HCT116 (cell line): ENCODE data around the gene MAGEC1. TPM values are rescaled to one million over a fixed set of nuclear protein-coding genes. Genes with fewer than 3 reads are reported as not detected.

ENCODE experiments used
- ATAC-seq: fragments of 200-7000 bp; cut with Tn5 transposase; 2 replicates; pipeline ENCODE4 v1.9.1; 2020; ENCODE audit warnings: mild to moderate bottlenecking, moderate library complexity
- BruUV-seq: library from RNA; stranded (reverse); fragments of 400-500 nt; replicated peaks from 2 replicates; lab custom pipeline; 2021; lab: Mats Ljungman, UMichigan
- CTCF ChIA-PET: fragments of 300-600 bp; sonication (Branson Sonifier 250); formaldehyde crosslinking; loops from one replicate; lab custom pipeline; 2021; ENCODE audit warnings: antibody characterized with exemption; lab: Charles Lee
- POLR2A ChIA-PET: fragments of 300-600, 350-600 bp; sonication (Branson Sonifier 250); formaldehyde crosslinking; loops from one replicate; lab custom pipeline; 2021; ENCODE audit warnings: antibody characterized with exemption; lab: Charles Lee
- RAD21 ChIA-PET, 2 experiments: fragments of 300-600 bp; sonication (Branson Sonifier 250); formaldehyde crosslinking; loops; one replicate each; lab custom pipeline; 2023; ENCODE audit warnings: low total read pairs in 2 of 2; ENCODE audit not compliant: uncharacterized antibody in 2 of 2, unreplicated experiment in 2 of 2, low non-redundant PET in 1 of 2; lab: Charles Lee
- DNase-seq: peaks from one replicate; pipeline ENCODE4 v3.0.0-alpha.2; 2010; ENCODE audit warnings: low read depth, low spot score
- H2AFZ ChIP-seq: fragments of 200-600 bp; shearing (Covaris generic), sonication (generic); 2 replicates; pipeline ENCODE4 v1.6.1; 2017; ENCODE audit warnings: low read depth, mixed run types, mixed read lengths, antibody characterized with exemption, low read length; ENCODE audit not compliant: poor library complexity, severe bottlenecking
- H3K27ac ChIP-seq: 2 replicates; pipeline ENCODE4 v1.5.1; 2012; ENCODE audit warnings: low read depth, low read length
- H3K27me3 ChIP-seq: fragments of 200-600 bp; sonication (generic); 2 replicates; pipeline ENCODE4 v1.6.1; 2016; ENCODE audit warnings: mixed run types, low read length, mixed read lengths; ENCODE audit not compliant: insufficient read depth
- H3K36me3 ChIP-seq, 2 experiments: fragments of 200-500 bp in 1 of 2; fragments of 200-600 bp in 1 of 2; sonication (Bioruptor generic) in 1 of 2; sonication (generic) in 1 of 2; 2 replicates each; pipeline versions ENCODE4 v1.5.1 to v1.6.1; 2014 to 2016; ENCODE audit warnings: low read length in 2 of 2, inconsistent platforms in 1 of 2, mixed read lengths in 1 of 2, mixed run types in 1 of 2; ENCODE audit not compliant: insufficient read depth in 2 of 2, control insufficient read depth in 1 of 2
- H3K4me1 ChIP-seq, 2 experiments: fragments of 200-600 bp in 1 of 2; sonication (generic) in 1 of 2; 2 replicates each; pipeline versions ENCODE4 v1.5.1 to v1.6.1; 2012 to 2017; ENCODE audit warnings: low read length in 2 of 2, inconsistent platforms in 1 of 2, mild to moderate bottlenecking in 1 of 2, mixed read lengths in 1 of 2, mixed run types in 1 of 2, moderate library complexity in 1 of 2; ENCODE audit not compliant: insufficient read depth in 2 of 2, control insufficient read depth in 1 of 2
- H3K4me2 ChIP-seq: fragments of 200-600 bp; sonication (generic); 2 replicates; pipeline ENCODE4 v1.6.1; 2017; ENCODE audit warnings: mixed run types, low read length, mixed read lengths
- H3K4me3 ChIP-seq, 2 experiments: fragments of 200-600 bp in 1 of 2; sonication (generic) in 1 of 2; replicated peaks in 1 of 2; 2 replicates each; pipeline ENCODE4 v1.5.1; 2011 to 2016; ENCODE audit warnings: low read length in 2 of 2, control low read depth in 1 of 2, low read depth in 1 of 2, mild to moderate bottlenecking in 1 of 2, mixed read lengths in 1 of 2, mixed run types in 1 of 2
- H3K79me2 ChIP-seq: fragments of 200-600 bp; sonication (generic); 2 replicates; pipeline ENCODE4 v1.6.1; 2017; ENCODE audit warnings: mild to moderate bottlenecking, mixed run types, low read length, moderate library complexity, mixed read lengths; ENCODE audit not compliant: insufficient read depth
- H3K9ac ChIP-seq: fragments of 200-600 bp; sonication (generic); 2 replicates; pipeline ENCODE4 v1.6.1; 2016; ENCODE audit warnings: low read length, mixed read lengths
- H3K9me2 ChIP-seq: fragments of 200-600 bp; sonication (generic), shearing (Covaris generic); 2 replicates; pipeline ENCODE4 v1.6.1; 2017; ENCODE audit warnings: mixed run types, mild to moderate bottlenecking, moderate library complexity; ENCODE audit not compliant: insufficient read depth
- H3K9me3 ChIP-seq, 2 experiments: fragments of 200-500 bp in 1 of 2; fragments of 200-600 bp in 1 of 2; sonication (Bioruptor generic) in 1 of 2; sonication (generic) in 1 of 2; 2 replicates each; pipeline ENCODE4 v1.6.1; 2014 to 2017; ENCODE audit warnings: low read length in 2 of 2, mixed read lengths in 2 of 2, inconsistent platforms in 1 of 2, low read depth in 1 of 2, mild to moderate bottlenecking in 1 of 2, mixed run types in 1 of 2, moderate library complexity in 1 of 2; ENCODE audit not compliant: control insufficient read depth in 1 of 2, insufficient read depth in 1 of 2
- H4K20me1 ChIP-seq: fragments of 200-600 bp; sonication (generic), shearing (Covaris generic); 2 replicates; pipeline ENCODE4 v1.6.1; 2017; ENCODE audit warnings: mixed run types, mild to moderate bottlenecking, moderate library complexity; ENCODE audit not compliant: insufficient read depth
- CBX3 ChIP-seq: IDR thresholded peaks from 2 replicates; pipeline ENCODE4 v1.6.1; 2012; ENCODE audit warnings: low read depth
- CEBPB ChIP-seq: IDR thresholded peaks from 2 replicates; pipeline ENCODE4 v1.6.1; 2012; ENCODE audit warnings: low read depth
- EZH2 ChIP-seq: fragments of 200-600 bp; sonication (generic); IDR thresholded peaks from 2 replicates; pipeline ENCODE4 v1.6.1; 2017; ENCODE audit warnings: antibody characterized with exemption, mixed run types
- FOSL1 ChIP-seq: IDR thresholded peaks from 2 replicates; pipeline ENCODE4 v1.6.1; 2012; ENCODE audit warnings: low read depth
- POLR2A ChIP-seq: IDR thresholded peaks from 2 replicates; pipeline ENCODE4 v1.7.0; 2011; ENCODE audit warnings: borderline replicate concordance; ENCODE audit not compliant: insufficient read depth, insufficient read length; ENCODE audit errors: extremely low read depth
- POLR2AphosphoS5 ChIP-seq: IDR thresholded peaks from 2 replicates; pipeline ENCODE4 v1.6.1; 2011; ENCODE audit warnings: mild to moderate bottlenecking, low read depth, low read length, moderate library complexity
- SRF ChIP-seq: IDR thresholded peaks from 2 replicates; pipeline ENCODE4 v1.6.1; 2012; ENCODE audit warnings: low read depth
- TCF7L2 ChIP-seq: IDR thresholded peaks from 2 replicates; pipeline ENCODE4 v1.7.0; 2011; ENCODE audit warnings: borderline replicate concordance, inconsistent platforms; ENCODE audit not compliant: insufficient read depth, insufficient read length; ENCODE audit errors: extremely low read depth
- ZBTB33 ChIP-seq: IDR thresholded peaks from 2 replicates; pipeline ENCODE4 v1.6.1; 2011; ENCODE audit warnings: mild to moderate bottlenecking, low read length, moderate library complexity; ENCODE audit not compliant: insufficient replicate concordance; ENCODE audit errors: extremely low read depth
- ZFX ChIP-seq: fragments of 450-650 bp; IDR thresholded peaks from 2 replicates; pipeline ENCODE4 v1.6.1; 2017
- intact Hi-C: fragments of 100-400 bp; cut with micrococcal nuclease; formaldehyde crosslinking; loops from 2 replicates; pipeline ENCODE4 v1.10.0; 2022
- total RNA-seq: library from RNA; stranded (reverse); gene quantifications from one replicate; pipeline ENCODE4 v1.2.1, GENCODE V29; 2021; ENCODE audit not compliant: unreplicated experiment
- TF ChIP-seq, protein P1 (sequence below), 3 experiments: fragments of 200-600 bp in 1 of 3; sonication (generic) in 1 of 3; IDR thresholded peaks in 2 of 3; conservative IDR thresholded peaks in 1 of 3; 2 replicates each; pipeline ENCODE4 v1.5.1; 2012 to 2017; ENCODE audit warnings: low read depth in 2 of 3, low read length in 2 of 3, antibody characterized with exemption in 1 of 3, borderline replicate concordance in 1 of 3, control low read depth in 1 of 3, mild to moderate bottlenecking in 1 of 3, mixed read lengths in 1 of 3, mixed run types in 1 of 3, moderate library complexity in 1 of 3; ENCODE audit not compliant: insufficient read depth in 1 of 3

MAGEC1 gene
- total RNA-seq, 1 experiment from 2014 or later = not detected

- Histone ChIP-seq H3K36me3 (no peaks in the 10 kb centered on the region), H4K20me1 (no peaks in the 10 kb centered on the region), H3K9ac (no peak overlapping the region), H3K79me2 (no peaks in the 10 kb centered on the region), H3K27me3 (no peaks in the 10 kb centered on the region), H3K4me2 (no peak overlapping the region), H3K27ac (no peak overlapping the region), H3K9me2 (no peaks in the 10 kb centered on the region), H3K4me1 (no peaks in the 10 kb centered on the region), H2AFZ (no peak overlapping the region), H3K9me3 (no peaks in the 10 kb centered on the region), H3K4me3 (no peak overlapping the region)
- ChIA-PET CTCF (no interaction called here), RAD21 (no interaction called here), POLR2A (no interaction called here)
- intact Hi-C loops = no loop called here
- no peak for TF ChIP-seq EZH2
- TF ChIP-seq ZFX = no peak
- no peak for TF ChIP-seq POLR2AphosphoS5
- TF ChIP-seq ZBTB33 = no peak
- TF ChIP-seq CEBPB = no peak
- no peak for TF ChIP-seq FOSL1
- no peak for TF ChIP-seq POLR2A
- no peak for TF ChIP-seq CBX3
- TF ChIP-seq, protein P1, sequence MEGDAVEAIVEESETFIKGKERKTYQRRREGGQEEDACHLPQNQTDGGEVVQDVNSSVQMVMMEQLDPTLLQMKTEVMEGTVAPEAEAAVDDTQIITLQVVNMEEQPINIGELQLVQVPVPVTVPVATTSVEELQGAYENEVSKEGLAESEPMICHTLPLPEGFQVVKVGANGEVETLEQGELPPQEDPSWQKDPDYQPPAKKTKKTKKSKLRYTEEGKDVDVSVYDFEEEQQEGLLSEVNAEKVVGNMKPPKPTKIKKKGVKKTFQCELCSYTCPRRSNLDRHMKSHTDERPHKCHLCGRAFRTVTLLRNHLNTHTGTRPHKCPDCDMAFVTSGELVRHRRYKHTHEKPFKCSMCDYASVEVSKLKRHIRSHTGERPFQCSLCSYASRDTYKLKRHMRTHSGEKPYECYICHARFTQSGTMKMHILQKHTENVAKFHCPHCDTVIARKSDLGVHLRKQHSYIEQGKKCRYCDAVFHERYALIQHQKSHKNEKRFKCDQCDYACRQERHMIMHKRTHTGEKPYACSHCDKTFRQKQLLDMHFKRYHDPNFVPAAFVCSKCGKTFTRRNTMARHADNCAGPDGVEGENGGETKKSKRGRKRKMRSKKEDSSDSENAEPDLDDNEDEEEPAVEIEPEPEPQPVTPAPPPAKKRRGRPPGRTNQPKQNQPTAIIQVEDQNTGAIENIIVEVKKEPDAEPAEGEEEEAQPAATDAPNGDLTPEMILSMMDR (IDR thresholded peaks at IDR 0.05 in 2 of 3, conservative IDR thresholded peaks at IDR 0.05 in 1 of 3; ENCODE audit: borderline replicate concordance in 1 of 3, insufficient read depth in 1 of 3, low read depth in 2 of 3, low read length in 2 of 3) = no peak
- no peak for TF ChIP-seq SRF
- no peak for TF ChIP-seq TCF7L2
- no peak for ATAC-seq
- no peak for DNase-seq
- BruUV-seq = no TSS peak
These were observed 1.3 kb upstream of the MAGEC1 start for GRCh38 chrX:141902366-141902765.
